GM12878 (cell line): ENCODE results near the gene CAB39L. TPM values are rescaled to one million over a fixed set of nuclear protein-coding genes. Genes with fewer than 3 reads are reported as not detected.

Experiments used
- ATAC-seq: fragments of 200-7000 bp; cut with Tn5 transposase; 3 replicates; pipeline ENCODE4 v1.9.1; 2020; ENCODE audit warnings: mild to moderate bottlenecking, moderate library complexity
- BruUV-seq: library from RNA; stranded (reverse); fragments of 400-500 nt; replicated peaks from 2 replicates; lab custom pipeline; 2021; lab: Mats Ljungman, UMichigan
- CTCF ChIA-PET: fragments of 300-600 bp; sonication (Branson Sonifier 250); formaldehyde crosslinking; extraction: SDS; loops from one replicate; lab custom pipeline; 2021; ENCODE audit warnings: inconsistent platforms; lab: Yijun Ruan, JAX
- POLR2A ChIA-PET: fragments of 350-600 bp; formaldehyde crosslinking; extraction: SDS; loops from one replicate; lab custom pipeline; 2021; ENCODE audit warnings: inconsistent platforms; lab: Charles Lee
- RAD21 ChIA-PET: fragments of 300-600 bp; sonication (Branson Sonifier 250); formaldehyde crosslinking; loops from one replicate; lab custom pipeline; 2023; ENCODE audit warnings: antibody characterized with exemption; ENCODE audit not compliant: unreplicated experiment; lab: Charles Lee
- SMC1A ChIA-PET: fragments of 300-600 bp; sonication (Branson Sonifier 250); formaldehyde crosslinking; loops from one replicate; lab custom pipeline; 2023; ENCODE audit not compliant: unreplicated experiment, uncharacterized antibody; lab: Charles Lee
- DNase-seq: peaks from one replicate; pipeline ENCODE4 v3.0.0-alpha.2; 2011; ENCODE audit warnings: low read depth, low spot score
- FAIRE-seq: peaks from 3 replicates; lab custom pipeline; 2011; peaks lifted over from hg19 to GRCh38; lab: Jason Lieb, UNC
- H2AFZ ChIP-seq: 2 replicates; pipeline ENCODE4 v1.6.0; 2011; ENCODE audit warnings: low read depth, low read length, control low read depth; ENCODE audit not compliant: control insufficient read depth
- H3K27ac ChIP-seq: 2 replicates; pipeline ENCODE4 v1.5.1; 2011; ENCODE audit warnings: control low read depth; ENCODE audit not compliant: control insufficient read depth, insufficient read depth
- H3K27me3 ChIP-seq, 2 experiments: replicated peaks in 1 of 2; 2 replicates each; pipeline versions ENCODE4 v1.6.0 to v1.6.1; 2011; ENCODE audit warnings: low read length in 1 of 2; ENCODE audit not compliant: control insufficient read depth in 2 of 2, insufficient read depth in 2 of 2
- H3K36me3 ChIP-seq, 2 experiments: 2 replicates each; pipeline ENCODE4 v1.5.1; 2011; ENCODE audit warnings: low read length in 1 of 2; ENCODE audit not compliant: control insufficient read depth in 2 of 2, insufficient read depth in 2 of 2
- H3K4me1 ChIP-seq: 2 replicates; pipeline ENCODE4 v1.6.1; 2011; ENCODE audit warnings: mild to moderate bottlenecking, low read length, moderate library complexity, mixed read lengths; ENCODE audit not compliant: control insufficient read depth, insufficient read depth
- H3K4me2 ChIP-seq: 2 replicates; pipeline ENCODE4 v1.6.0; 2011; ENCODE audit warnings: control low read depth; ENCODE audit not compliant: control insufficient read depth, insufficient read depth
- H3K4me3 ChIP-seq: fragments of 200-600 bp; sonication (generic); 2 replicates; pipeline ENCODE4 v1.5.1; 2016
- H3K79me2 ChIP-seq: 2 replicates; pipeline ENCODE4 v1.6.0; 2011; ENCODE audit warnings: low read length; ENCODE audit not compliant: control insufficient read depth, insufficient read depth
- H3K9ac ChIP-seq: 2 replicates; pipeline ENCODE4 v1.8.0; 2011; ENCODE audit warnings: low read length, control low read depth, mixed read lengths; ENCODE audit not compliant: control insufficient read depth, insufficient read depth
- H3K9me3 ChIP-seq: replicated peaks from 3 replicates; pipeline ENCODE4 v1.5.1; 2011; ENCODE audit warnings: mild to moderate bottlenecking, low read length; ENCODE audit not compliant: control insufficient read depth, insufficient read depth
- H4K20me1 ChIP-seq: 2 replicates; pipeline ENCODE4 v1.6.0; 2011; ENCODE audit not compliant: control insufficient read depth, insufficient read depth
- BCL11A ChIP-seq: IDR thresholded peaks from 2 replicates; pipeline ENCODE4 v1.6.1; 2011; ENCODE audit warnings: low read depth, low read length
- CEBPB ChIP-seq, 2 experiments: fragments of 150-350 bp in 1 of 2; IDR thresholded peaks; 2 replicates each; pipeline ENCODE4 v1.6.1; 2012 to 2014; ENCODE audit warnings: low read depth in 2 of 2, low read length in 2 of 2, borderline replicate concordance in 1 of 2, inconsistent platforms in 1 of 2
- MEF2B ChIP-seq: fragments of 450-650 bp; IDR thresholded peaks from 2 replicates; pipeline ENCODE4 v1.6.1; 2018; ENCODE audit warnings: mild to moderate bottlenecking, moderate library complexity; ENCODE audit not compliant: partially characterized antibody, poor library complexity, severe bottlenecking
- MYC ChIP-seq: IDR thresholded peaks from 2 replicates; pipeline ENCODE4 v1.6.1; 2011; ENCODE audit warnings: mild to moderate bottlenecking, low read length, moderate library complexity, inconsistent platforms; ENCODE audit not compliant: insufficient read depth, insufficient replicate concordance, insufficient read length, severe bottlenecking
- RB1 ChIP-seq: fragments of 450-650 bp; formaldehyde crosslinking; IDR thresholded peaks from 2 replicates; pipeline ENCODE4 v1.6.1; 2017; ENCODE audit warnings: mild to moderate bottlenecking, borderline replicate concordance
- TARDBP ChIP-seq: IDR thresholded peaks from 2 replicates; pipeline ENCODE4 v1.6.1; 2016; ENCODE audit warnings: borderline replicate concordance
- WRNIP1 ChIP-seq: IDR thresholded peaks from 2 replicates; pipeline ENCODE4 v1.6.1; 2011; ENCODE audit warnings: low read depth, low read length, improper control_type of control experiment, borderline replicate concordance
- ZNF384 ChIP-seq: IDR thresholded peaks from 2 replicates; pipeline ENCODE4 v1.6.1; 2012; ENCODE audit warnings: low read depth, mild to moderate bottlenecking, low read length, improper control_type of control experiment, borderline replicate concordance
- WGBS: methylation state at CpG from one replicate; pipeline ENCODE4 v1.1.6; 2016; ENCODE audit warnings: low lambda C conversion rate; ENCODE audit not compliant: insufficient replicate concordance, insufficient coverage; ENCODE audit errors: missing lambda C conversion rate; 5-methylcytosine and 5-hydroxymethylcytosine counted together
- in situ Hi-C: fragments of 300-500 bp; cut with MboI; formaldehyde crosslinking; loops from 9 replicates; pipeline ENCODE4 v1.14.3; 2018; ENCODE audit warnings: mixed read lengths
- intact Hi-C: fragments of 100-400 bp; cut with micrococcal nuclease; formaldehyde crosslinking; loops from one replicate; pipeline ENCODE4 v1.14.2; 2022; ENCODE audit not compliant: unreplicated experiment
- polyA plus RNA-seq, 11 experiments: library from polyadenylated mRNA; depleted of rRNA in 4 of 11; unstranded in 6 of 11; stranded (reverse) in 5 of 11; fragments of >200 nt; fragmentation: Nextera tagmentation in 4 of 11; fragmentation: Illumina TruSeq in 1 of 11; extraction: Ambion mirVana in 4 of 11; extraction: Trizol in 1 of 11; gene quantifications; 1 replicate in 1 of 11; 2 replicates in 10 of 11; pipeline versions ENCODE4 v1.2.1 to v1.2.3, GENCODE V29; 2011 to 2016; ENCODE audit warnings: inconsistent platforms in 2 of 11, missing spikeins in 2 of 11, low read depth in 1 of 11
- total RNA-seq, 4 experiments: library from RNA; depleted of rRNA in 3 of 4; stranded (reverse); fragments of >200 nt in 3 of 4; fragmentation: Illumina TruSeq in 1 of 4; extraction: Trizol in 1 of 4; gene quantifications; 2 replicates each; pipeline versions ENCODE4 v1.2.1 to v1.2.3, GENCODE V29; 2013 to 2021

Gene CAB39L
- total and polyA plus RNA-seq, 10 of the 15 experiments (the other 5 are each of a cell fraction or from before 2014, with no cell fraction given) = 0.88 to 3.0 (median 1.7) TPM

- Histone ChIP-seq H3K27me3 (no peaks in the 10 kb centered on the region), H3K9me3 (no peaks in the 10 kb centered on the region), H4K20me1 (no peaks in the 10 kb centered on the region), H3K36me3 (no peaks in the 10 kb centered on the region), H3K9ac (no peak overlapping the region), H3K4me3 (no peak overlapping the region), H2AFZ (no peak overlapping the region), H3K4me2 (no peak overlapping the region), H3K4me1 (peaks cover 3% of the 10 kb centered on the region; the same call in 1 of the 2 replicates), H3K79me2 (no peaks in the 10 kb centered on the region), H3K27ac (no peak overlapping the region)
- ChIA-PET POLR2A (no interaction called here), RAD21 (no interaction called here), CTCF (interaction anchor here (1.0 kb wide), 1 partner anchor 299 kb away, joined by 3 read pairs; no protein-coding TSS in a partner anchor), SMC1A (no interaction called here)
- no TSS peak for BruUV-seq
- 69% methylated on average over 12 of the region's 12 CpGs for WGBS
- intact Hi-C loops (loop anchor here (5.0 to 10.0 kb wide), 2 partner anchors 118 to 190 kb away; partner anchors contain the start of gene PHF11), in situ Hi-C loops (loop anchor here (5.0 kb wide), 1 partner anchor 303 kb away; no protein-coding TSS in a partner anchor)
- FAIRE-seq = no peak
- no peak for ATAC-seq
- no peak for DNase-seq
- TF ChIP-seq MYC = no peak
These were observed 139.5 kb downstream of the CAB39L start for GRCh38 chr13:49304356-49304755.

- ChIA-PET SMC1A (no interaction called here), RAD21 (interaction anchor here (1.8 kb wide), 1 partner anchor 304 kb away, joined by 11 read pairs; no protein-coding TSS in a partner anchor), CTCF (interaction anchor here (1.0 to 1.4 kb wide), 2 partner anchors 300 to 303 kb away, joined by 3 to 13 read pairs; no protein-coding TSS in a partner anchor), POLR2A (no interaction called here)
- no peak overlapping the region for H3K27ac ChIP-seq
- intact Hi-C loops = loop anchor here (5.0 to 10.0 kb wide), 2 partner anchors 119 to 191 kb away; partner anchors contain the start of gene PHF11
- no peaks in the 10 kb centered on the region for H3K27me3 ChIP-seq
- H3K9ac ChIP-seq = no peak overlapping the region
- no peak overlapping the region for H2AFZ ChIP-seq
- no peak for DNase-seq
- TF ChIP-seq MEF2B = no peak
- no peak for TF ChIP-seq RB1
- no peak for TF ChIP-seq CEBPB (IDR thresholded peaks at IDR 0.05; ENCODE audit: borderline replicate concordance in 1 of 2, low read depth in 2 of 2, low read length in 2 of 2)
- TF ChIP-seq WRNIP1 = no peak
- no peak for TF ChIP-seq TARDBP
- no peak for TF ChIP-seq BCL11A
- TF ChIP-seq ZNF384 = no peak
- H3K4me1 ChIP-seq = peaks cover 3% of the 10 kb centered on the region; the same call in 1 of the 2 replicates
- H4K20me1 ChIP-seq = no peaks in the 10 kb centered on the region
- ATAC-seq = no peak
- FAIRE-seq = no peak
- H3K79me2 ChIP-seq = no peaks in the 10 kb centered on the region
- in situ Hi-C loops = loop anchor here (5.0 kb wide), 1 partner anchor 304 kb away; no protein-coding TSS in a partner anchor
- H3K36me3 ChIP-seq = no peaks in the 10 kb centered on the region
- no peak overlapping the region for H3K4me2 ChIP-seq
- 48% methylated on average over 11 of the region's 11 CpGs for WGBS
- H3K9me3 ChIP-seq = no peaks in the 10 kb centered on the region
- BruUV-seq = no TSS peak
- no peak overlapping the region for H3K4me3 ChIP-seq
These were observed 140.2 kb downstream of the CAB39L start for GRCh38 chr13:49303533-49304252.
